ENCODE data around the gene DUOXA1.

The DUOXA1 gene

GRCh38 chr15:45129651-45130129 lies at the start of gene DUOXA1, which contains the start of gene DUOX1:
TSS of gene DUOXA1 (minus strand) at chr15:45129879. CDS start at chr15:45123014, 6,865 bp downstream.
TSS of gene DUOX1 (plus strand) at chr15:45129994. CDS start at chr15:45131967, 1,973 bp downstream.
- no peak for DNase-seq (ENCODE audit: low spot score)

DNA sequence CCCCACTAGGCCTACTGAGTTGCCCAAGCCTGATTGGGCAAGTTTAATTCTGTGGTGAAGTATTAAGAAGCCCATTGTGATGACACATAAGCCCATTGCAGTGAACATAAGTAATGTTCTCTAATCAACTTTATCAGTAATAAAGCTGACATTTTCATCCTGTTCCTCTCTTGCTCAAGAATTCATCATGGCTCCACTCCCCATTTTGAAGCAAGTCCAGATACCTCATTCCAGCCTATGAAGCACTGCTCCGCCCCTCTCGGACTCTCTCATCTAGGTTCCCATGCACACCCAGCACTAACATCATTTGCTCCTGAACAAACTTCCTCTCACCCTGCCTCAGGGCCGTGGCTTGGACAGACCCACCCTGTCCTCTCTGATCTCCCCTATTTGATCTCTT lies 47.6 kb upstream of the DUOXA1 start:
- no peak for DNase-seq (ENCODE audit: low spot score)

- no peak for DNase-seq (ENCODE audit: low spot score)
These were observed 44.9 kb upstream of the DUOXA1 start for GRCh38 chr15:45174577-45174976.

- DNase-seq (ENCODE audit: low spot score) = no peak
These were observed 44.4 kb upstream of the DUOXA1 start for GRCh38 chr15:45174069-45174468.

DNA sequence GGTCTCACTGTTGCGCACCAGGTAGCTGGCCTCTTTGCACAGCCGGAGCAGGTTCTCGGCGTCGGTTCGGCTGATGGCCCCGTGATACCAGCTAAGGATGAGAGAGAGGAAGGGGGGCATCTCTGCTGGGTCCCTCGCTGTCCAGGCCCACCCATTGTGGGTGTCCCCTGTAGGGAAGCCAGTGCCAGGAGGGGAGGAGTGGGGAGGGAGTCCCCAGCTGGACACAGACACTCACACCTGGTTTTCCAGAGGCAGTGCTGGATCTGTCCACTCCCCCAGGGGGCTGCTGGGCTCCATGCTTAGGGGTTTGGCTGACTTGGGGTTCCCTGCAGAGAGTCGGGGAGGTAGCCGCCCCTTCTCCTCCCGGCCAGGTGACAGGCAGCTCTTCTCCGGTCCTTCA lies 42.2 kb upstream of the DUOXA1 start:
- no peak for DNase-seq (ENCODE audit: low spot score)

- DNase-seq (ENCODE audit: low spot score) = no peak
These were observed 40.2 kb upstream of the DUOXA1 start for GRCh38 chr15:45169608-45170480.

- DNase-seq (ENCODE audit: low spot score) = peak; percentile 65
These were observed 39.3 kb upstream of the DUOXA1 start for GRCh38 chr15:45168751-45169551.

DNA sequence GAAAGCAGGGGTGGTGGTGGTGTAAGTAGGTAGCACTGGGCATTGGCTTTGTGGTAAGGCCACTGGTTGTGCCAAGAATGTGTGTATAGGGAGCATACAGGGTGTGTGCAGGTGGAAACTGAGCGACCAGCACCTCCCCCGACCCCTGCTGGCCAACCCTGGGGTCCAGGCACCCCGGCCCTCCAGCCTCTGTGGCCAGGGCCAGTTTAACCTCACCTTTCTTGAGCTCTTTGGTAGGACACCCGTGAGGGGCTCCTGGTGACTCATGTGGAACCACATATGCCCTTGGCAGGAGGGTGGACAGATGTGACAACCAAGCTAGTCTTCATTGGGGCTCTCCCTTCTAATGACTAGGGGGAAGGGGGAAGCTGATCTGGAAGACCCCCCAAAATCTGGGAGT lies 38.6 kb upstream of the DUOXA1 start:
- no peak for DNase-seq (ENCODE audit: low spot score)

DNA sequence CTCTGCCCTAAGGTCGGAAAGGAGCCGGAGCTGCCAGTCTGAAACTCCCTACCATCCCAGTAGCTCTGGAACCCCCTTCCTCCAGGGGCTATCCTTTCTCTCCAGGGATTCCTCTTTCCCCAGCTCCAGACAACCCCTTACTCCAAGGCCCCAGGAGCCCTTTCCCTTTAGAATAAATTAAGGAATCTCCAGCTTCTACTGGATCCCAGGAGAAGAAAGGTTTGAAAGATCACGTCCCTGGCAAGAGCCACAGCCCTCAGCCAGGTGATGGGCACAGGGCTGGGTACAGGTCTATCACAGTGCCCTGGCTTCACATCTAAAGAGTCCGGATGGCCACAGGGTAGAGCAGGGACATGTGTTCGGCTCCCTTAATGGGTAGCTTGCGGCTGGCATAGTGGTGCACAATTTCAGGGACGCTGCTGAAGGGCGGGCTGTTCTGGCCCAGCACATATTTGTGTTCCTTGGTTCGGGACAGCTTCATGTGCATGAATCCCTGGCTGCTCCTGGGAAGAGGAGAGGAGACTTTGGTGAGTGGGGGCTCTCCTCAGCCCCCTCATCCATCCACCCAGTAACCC lies 38.0 kb upstream of the DUOXA1 start:
- no peak for DNase-seq (ENCODE audit: low spot score)

DNA sequence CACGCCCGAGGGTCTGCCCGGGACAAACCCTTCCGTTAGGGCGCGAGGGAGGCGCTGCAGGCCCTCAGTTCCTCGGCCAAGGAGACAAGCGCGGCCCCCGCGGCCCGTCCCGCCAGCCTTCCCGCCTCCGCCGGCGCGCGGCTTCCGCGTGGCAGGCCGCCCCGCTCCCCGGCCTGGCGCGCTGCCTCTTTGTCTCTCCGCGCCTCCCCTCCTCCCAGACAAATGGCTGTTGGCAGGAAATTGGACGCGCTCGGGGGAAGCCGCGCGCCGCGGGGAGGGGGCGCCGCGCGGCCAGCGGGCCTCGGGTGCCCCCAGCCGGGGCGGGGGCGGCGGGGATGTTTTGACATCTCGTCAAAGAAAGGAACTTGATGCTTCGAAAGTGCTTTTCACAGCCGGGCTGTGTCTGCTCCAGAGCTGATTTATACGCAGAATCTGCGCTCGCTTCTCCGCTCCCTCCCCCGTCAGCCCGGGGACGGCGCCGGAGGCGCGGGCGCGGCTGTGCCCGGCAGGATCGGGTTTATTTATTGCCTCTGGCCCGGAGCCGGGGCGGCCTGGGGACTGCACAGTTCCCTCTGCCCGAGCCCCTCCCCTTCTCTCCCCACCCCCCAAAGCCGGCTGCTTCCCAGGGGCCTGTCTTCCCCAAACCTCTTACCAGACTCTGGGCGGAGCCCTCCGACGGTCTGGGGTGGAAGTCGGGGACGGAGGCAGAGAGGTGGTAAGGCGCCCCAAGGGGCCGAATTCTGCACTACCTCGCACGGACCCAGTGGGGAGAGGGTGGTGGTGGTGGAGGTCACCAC lies 37.4 kb upstream of the DUOXA1 start:
- DNase-seq (ENCODE audit: low spot score) = peak; percentile 71

DNA sequence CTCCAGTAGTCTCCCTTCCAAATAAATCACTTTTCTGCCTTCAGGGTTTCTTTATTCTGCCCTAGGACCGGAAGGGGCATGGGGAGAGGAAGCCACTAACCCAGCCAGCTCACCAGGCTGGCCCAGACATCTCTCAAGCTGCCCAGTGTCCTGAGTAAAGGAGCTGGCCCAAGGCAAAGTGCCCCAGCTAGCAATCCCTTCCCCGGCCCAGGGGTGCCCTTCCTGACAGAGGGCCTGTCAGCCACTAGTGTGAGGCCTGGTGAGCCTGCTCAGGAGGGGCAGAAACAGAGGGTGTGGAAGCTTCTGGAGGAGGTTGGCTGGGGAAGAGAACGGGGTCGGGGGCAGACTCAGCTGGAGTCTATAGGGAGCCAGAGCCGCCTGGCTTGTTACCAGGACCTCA lies 35.9 kb upstream of the DUOXA1 start:
- DNase-seq (ENCODE audit: low spot score) = no peak

DNA sequence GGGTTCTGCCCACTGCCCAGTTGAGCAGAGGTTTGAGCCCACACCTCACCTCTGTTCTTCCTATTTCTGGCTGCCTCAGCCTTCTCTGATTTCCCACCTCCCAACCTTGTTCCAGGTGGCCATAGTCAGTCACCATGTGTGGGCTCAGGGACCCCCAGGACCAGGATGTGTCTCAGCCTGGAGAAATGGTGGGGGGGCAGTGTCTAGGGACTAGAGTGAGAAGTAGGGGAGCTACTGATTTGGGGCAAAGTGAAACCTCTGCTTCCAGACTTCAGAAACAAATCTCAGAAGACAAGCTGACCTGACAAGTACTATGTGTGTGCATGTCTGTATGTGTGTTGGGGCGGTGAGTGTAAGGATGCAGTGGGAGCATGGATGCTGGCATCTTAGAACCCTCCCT lies 35.2 kb upstream of the DUOXA1 start:
- DNase-seq (ENCODE audit: low spot score) = no peak

GRCh38 chr15:45163508-45163856 lies 33.8 kb upstream of the DUOXA1 start:
- DNase-seq (ENCODE audit: low spot score) = no peak

GRCh38 chr15:45162771-45163507 lies 33.3 kb upstream of the DUOXA1 start:
- peak; percentile 71 for DNase-seq (ENCODE audit: low spot score)

- DNase-seq (ENCODE audit: low spot score) = no peak
These were observed 32.0 kb upstream of the DUOXA1 start for GRCh38 chr15:45161666-45162065.

DNA sequence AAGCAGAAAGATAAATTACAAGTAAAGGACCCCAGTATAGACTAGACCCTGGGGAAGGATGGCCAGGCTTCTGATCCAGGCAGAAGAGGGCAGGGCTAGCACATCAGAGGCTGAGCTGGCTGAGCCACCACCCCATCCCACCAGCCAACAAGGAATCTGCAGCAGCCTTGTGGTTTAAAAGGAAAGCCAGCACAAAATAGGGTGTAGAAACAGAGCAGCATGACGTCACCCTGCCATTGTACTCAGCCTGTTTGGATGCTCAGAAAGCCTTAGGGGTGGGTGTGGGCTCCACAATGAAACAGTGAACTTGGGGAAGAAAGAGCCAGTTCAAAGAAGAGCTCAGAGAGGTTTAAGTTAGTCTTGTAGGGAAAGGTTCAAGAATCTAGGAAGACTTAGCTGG lies 28.3 kb upstream of the DUOXA1 start:
- DNase-seq (ENCODE audit: low spot score) = no peak

GRCh38 chr15:45156744-45157455 lies 27.2 kb upstream of the DUOXA1 start:
- DNase-seq (ENCODE audit: low spot score) = no peak

- no peak for DNase-seq (ENCODE audit: low spot score)
These were observed 26.1 kb upstream of the DUOXA1 start for GRCh38 chr15:45155739-45156138.

GRCh38 chr15:45151998-45152828 lies 22.5 kb upstream of the DUOXA1 start:
- DNase-seq (ENCODE audit: low spot score) = no peak

GRCh38 chr15:45150997-45151396 lies 21.3 kb upstream of the DUOXA1 start:
- DNase-seq (ENCODE audit: low spot score) = no peak
